Measurements from ENCODE around the gene MICOS13. TPM values are rescaled to one million over a fixed set of nuclear protein-coding genes. Genes with fewer than 3 reads are reported as not detected.

The MICOS13 gene
- total and polyA plus RNA-seq, 2 donors (not counting 3 experiments of a cell fraction or from before 2014, with no cell fraction given) = 55.3 to 86.1 TPM

DNA sequence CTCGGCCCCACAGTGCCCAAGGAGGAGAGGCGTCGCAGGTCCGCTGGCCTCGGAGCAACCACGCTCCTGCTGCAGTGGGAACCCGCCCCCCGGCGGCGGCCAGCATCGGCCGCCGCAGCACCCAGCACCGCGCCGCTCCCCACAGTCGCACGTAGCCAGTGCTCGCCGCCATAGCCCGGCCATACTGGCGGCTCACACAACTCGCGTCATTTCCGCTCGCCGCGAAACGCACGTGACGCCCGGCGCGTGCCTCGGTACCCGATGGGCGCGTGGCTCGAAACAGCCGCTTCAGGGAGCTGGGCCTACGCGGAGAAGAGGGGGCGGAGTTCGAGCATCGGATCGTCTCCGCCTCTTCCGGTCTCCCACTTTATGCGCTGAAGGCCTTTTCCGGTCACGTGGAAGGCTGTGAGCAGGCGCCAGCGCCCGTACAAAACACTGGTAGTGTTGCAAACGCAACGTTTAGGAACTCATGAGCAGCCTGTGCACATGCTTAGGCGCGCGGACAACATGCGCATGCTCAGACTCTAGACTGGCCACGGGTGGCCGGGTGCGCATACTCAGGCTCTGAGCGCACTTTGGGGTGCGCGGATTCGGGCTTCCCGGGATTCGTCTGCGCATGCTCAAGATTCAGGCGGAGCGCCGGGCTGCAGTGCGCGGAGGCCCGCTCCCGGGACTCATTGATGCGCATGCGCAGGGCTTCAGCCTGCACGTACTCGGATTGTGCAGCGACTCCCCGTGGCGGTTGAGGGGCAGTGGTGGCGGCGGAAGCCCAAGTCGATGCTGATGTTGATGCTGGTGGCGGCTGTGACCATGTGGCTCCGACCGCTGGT, 39.9 kb upstream of the MICOS13 start, which contains the start of the genes CATSPERD and LONP1:
Gene CATSPERD, plus strand, starts transcription at position 677 of the 830 bp plus-strand sequence. Its CDS starts 101 bp downstream, at position 778.
Gene LONP1, minus strand, starts transcription at position 186 of the 830 bp plus-strand sequence. Its CDS starts 14 bp downstream, at position 172.
- TF ChIP-seq EZH2 (IDR thresholded peaks at IDR 0.05; ENCODE audit: borderline replicate concordance, low read depth, low read length, severe bottlenecking) = no peak
- TF ChIP-seq, protein P1, sequence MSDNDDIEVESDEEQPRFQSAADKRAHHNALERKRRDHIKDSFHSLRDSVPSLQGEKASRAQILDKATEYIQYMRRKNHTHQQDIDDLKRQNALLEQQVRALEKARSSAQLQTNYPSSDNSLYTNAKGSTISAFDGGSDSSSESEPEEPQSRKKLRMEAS (IDR thresholded peaks at IDR 0.05; ENCODE audit: insufficient read depth, insufficient read length) = peak; percentile 99
- peak; percentile 90 for TF ChIP-seq POLR2AphosphoS5 (IDR thresholded peaks at IDR 0.05; ENCODE audit: insufficient read depth, low read depth, low read length)
- TF ChIP-seq, protein P2, sequence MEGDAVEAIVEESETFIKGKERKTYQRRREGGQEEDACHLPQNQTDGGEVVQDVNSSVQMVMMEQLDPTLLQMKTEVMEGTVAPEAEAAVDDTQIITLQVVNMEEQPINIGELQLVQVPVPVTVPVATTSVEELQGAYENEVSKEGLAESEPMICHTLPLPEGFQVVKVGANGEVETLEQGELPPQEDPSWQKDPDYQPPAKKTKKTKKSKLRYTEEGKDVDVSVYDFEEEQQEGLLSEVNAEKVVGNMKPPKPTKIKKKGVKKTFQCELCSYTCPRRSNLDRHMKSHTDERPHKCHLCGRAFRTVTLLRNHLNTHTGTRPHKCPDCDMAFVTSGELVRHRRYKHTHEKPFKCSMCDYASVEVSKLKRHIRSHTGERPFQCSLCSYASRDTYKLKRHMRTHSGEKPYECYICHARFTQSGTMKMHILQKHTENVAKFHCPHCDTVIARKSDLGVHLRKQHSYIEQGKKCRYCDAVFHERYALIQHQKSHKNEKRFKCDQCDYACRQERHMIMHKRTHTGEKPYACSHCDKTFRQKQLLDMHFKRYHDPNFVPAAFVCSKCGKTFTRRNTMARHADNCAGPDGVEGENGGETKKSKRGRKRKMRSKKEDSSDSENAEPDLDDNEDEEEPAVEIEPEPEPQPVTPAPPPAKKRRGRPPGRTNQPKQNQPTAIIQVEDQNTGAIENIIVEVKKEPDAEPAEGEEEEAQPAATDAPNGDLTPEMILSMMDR (IDR thresholded peaks at IDR 0.05; ENCODE audit: extremely low read depth in 1 of 2, insufficient read depth in 1 of 2, low read depth in 1 of 2, low read length in 2 of 2) = peak; percentile 92 to 98
- TF ChIP-seq POLR2A (IDR thresholded peaks at IDR 0.05; ENCODE audit: low read depth, low read length) = peak; percentile 75
- TF ChIP-seq GATA2 (IDR thresholded peaks at IDR 0.05; ENCODE audit: insufficient read depth, insufficient read length, low read depth, low read length) = no peak
- no peak for TF ChIP-seq FOS (IDR thresholded peaks at IDR 0.05; ENCODE audit: borderline replicate concordance, insufficient read depth, low read length)
- TF ChIP-seq MYC (IDR thresholded peaks at IDR 0.05; ENCODE audit: low read depth, low read length) = peak; percentile 95
- no peaks in the 10 kb centered on the region for H3K9me3 ChIP-seq (replicated peaks; ENCODE audit: control insufficient read depth, insufficient read depth, low read length)
- ChIA-PET POLR2A (interaction anchor here (0.6 to 1.1 kb wide), 7 partner anchors 11 to 142 kb away, joined by 3 to 4 read pairs (median 4); partner anchors contain the start of genes DUS3L and RPL36), CTCF (interaction anchor here (0.6 to 2.1 kb wide), 11 partner anchors 9 to 1580 kb away, joined by 3 to 11 read pairs (median 4); partner anchors contain the start of genes NDUFA11, RPL36, SAFB and SAFB2)
- peaks cover 41% of the 10 kb centered on the region for H3K79me2 ChIP-seq (ENCODE audit: control insufficient read depth, insufficient read depth, low read length)
- peaks cover 15% of the 10 kb centered on the region for H3K4me1 ChIP-seq (ENCODE audit: control insufficient read depth, extremely low read depth, insufficient read depth, low read length)
- no peaks in the 10 kb centered on the region for H4K20me1 ChIP-seq (replicated peaks; ENCODE audit: control insufficient read depth, extremely low read depth, insufficient read depth, low read length)
- H3K4me3 ChIP-seq (replicated peaks in 1 of 3; ENCODE audit: insufficient read depth in 1 of 3, low read depth in 1 of 3, low read length in 3 of 3) = peak within 1 kb of the TSS; percentile 52 to 79 (median 75)
- peak; percentile 100 for FAIRE-seq
- H3K9ac ChIP-seq (replicated peaks; ENCODE audit: extremely low read depth, insufficient read depth, low read length) = peak within 1 kb of the TSS; percentile 81
- H3K9me1 ChIP-seq (replicated peaks; ENCODE audit: control insufficient read depth, extremely low read depth, insufficient read depth, low read length) = no peaks in the 10 kb centered on the region
- no TSS peak for BruUV-seq (replicated peaks)
- peak within 1 kb of the TSS; percentile 91 for H3K4me2 ChIP-seq (ENCODE audit: insufficient read depth, low read length)
- peak within 1 kb of the TSS; percentile 97 for H2AFZ ChIP-seq (ENCODE audit: low read depth, low read length)
- intact Hi-C loops (cut with micrococcal nuclease) (loop anchor here (1.0 kb wide), 4 partner anchors 30 to 184 kb away; partner anchors contain the start of genes RPL36, SAFB and VMAC), dilution Hi-C loops (cut with MboI; ENCODE audit: extremely low pct_ligation_motif_present, low sequenced_read_pairs) (no loop called here)
- peak within 1 kb of the TSS; percentile 85 for H3K27ac ChIP-seq (ENCODE audit: insufficient read depth, low read depth, low read length)
- H3K36me3 ChIP-seq (ENCODE audit: control insufficient read depth in 2 of 2, extremely low read depth in 1 of 2, insufficient read depth in 2 of 2, low read length in 2 of 2) = no peaks in the 10 kb centered on the region
- peak; percentile 99 for DNase-seq (ENCODE audit: low read depth, low spot score)
- H3K27me3 ChIP-seq (ENCODE audit: control insufficient read depth in 2 of 2, insufficient read depth in 2 of 2, low read length in 2 of 2) = no peaks in the 10 kb centered on the region
